HepG2 (cell line): ENCODE results near the gene NDP.

Experiments used
- DNMT1 ChIP-seq: sonication (generic); formaldehyde crosslinking; IDR thresholded peaks from 2 replicates; pipeline ENCODE4 v1.5.1; 2020; ENCODE audit warnings: mild to moderate bottlenecking, missing genetic modification reagents
- TF ChIP-seq, protein P1 (sequence below): sonication (generic); formaldehyde crosslinking; IDR thresholded peaks from 2 replicates; pipeline ENCODE4 v1.5.0; 2020; ENCODE audit warnings: mild to moderate bottlenecking, missing genetic modification reagents, moderate library complexity

DNA sequence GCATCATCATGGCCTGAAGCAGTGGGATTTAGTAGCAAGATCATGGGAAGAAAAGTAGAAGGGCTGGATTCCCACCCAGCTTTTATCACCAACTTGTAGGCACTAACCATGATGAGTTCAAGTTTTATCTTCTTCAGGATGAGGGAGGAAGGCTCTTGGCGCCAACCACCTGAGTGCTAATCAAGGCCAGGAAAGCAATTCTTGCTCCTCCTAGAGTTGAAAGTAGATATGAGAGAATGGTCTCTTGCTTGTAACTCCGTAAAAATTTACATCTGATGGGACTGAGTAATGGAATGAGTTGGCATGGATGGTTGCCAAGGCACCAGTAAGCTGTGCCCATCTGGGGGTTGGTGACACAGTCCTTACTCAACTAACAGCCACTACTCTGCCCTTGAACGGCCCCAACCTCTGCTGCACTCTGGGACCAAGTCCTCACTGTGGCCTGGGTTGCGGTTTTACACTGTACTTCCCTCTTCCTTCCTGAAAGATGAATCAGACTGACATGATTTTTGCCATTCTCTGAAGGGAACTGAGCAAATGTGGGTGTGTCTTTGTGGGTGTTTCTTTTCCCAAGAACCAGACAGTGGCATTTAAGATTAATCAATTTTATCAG, 39.4 kb upstream of the NDP start:
- TF ChIP-seq, protein P1, sequence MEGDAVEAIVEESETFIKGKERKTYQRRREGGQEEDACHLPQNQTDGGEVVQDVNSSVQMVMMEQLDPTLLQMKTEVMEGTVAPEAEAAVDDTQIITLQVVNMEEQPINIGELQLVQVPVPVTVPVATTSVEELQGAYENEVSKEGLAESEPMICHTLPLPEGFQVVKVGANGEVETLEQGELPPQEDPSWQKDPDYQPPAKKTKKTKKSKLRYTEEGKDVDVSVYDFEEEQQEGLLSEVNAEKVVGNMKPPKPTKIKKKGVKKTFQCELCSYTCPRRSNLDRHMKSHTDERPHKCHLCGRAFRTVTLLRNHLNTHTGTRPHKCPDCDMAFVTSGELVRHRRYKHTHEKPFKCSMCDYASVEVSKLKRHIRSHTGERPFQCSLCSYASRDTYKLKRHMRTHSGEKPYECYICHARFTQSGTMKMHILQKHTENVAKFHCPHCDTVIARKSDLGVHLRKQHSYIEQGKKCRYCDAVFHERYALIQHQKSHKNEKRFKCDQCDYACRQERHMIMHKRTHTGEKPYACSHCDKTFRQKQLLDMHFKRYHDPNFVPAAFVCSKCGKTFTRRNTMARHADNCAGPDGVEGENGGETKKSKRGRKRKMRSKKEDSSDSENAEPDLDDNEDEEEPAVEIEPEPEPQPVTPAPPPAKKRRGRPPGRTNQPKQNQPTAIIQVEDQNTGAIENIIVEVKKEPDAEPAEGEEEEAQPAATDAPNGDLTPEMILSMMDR = no peak
- TF ChIP-seq DNMT1 = no peak
